ENCODE results near the gene LRIT1. TPM values are rescaled to one million over a fixed set of nuclear protein-coding genes. Genes with fewer than 3 reads are reported as not detected.

LRIT1 gene
- polyA plus RNA-seq, 1 donor (not counting 4 experiments of a cell fraction or from before 2014, with no cell fraction given) = not detected

DNA sequence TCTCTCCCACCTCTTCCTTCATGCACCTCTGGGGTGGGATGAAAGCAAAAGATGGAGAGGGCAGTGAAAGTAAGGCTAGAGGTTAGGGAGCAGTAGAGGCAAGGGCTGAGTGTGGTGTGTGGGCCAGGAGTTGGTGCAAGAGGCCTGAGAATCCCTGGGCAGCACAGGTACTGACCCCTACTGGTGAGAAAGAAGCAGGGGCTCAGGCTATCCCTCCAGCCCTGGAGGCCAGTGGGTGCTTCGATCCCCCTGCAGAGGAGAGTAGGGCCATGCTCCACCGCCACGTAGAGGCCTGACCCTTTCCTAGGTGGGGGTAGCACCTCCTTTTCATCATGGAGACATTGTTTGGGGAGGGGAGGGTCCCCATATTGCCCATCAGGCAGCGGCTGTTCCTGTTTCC is 37.2 kb downstream of the LRIT1 start:
- Histone ChIP-seq H3K27ac (ENCODE audit: control insufficient read depth, insufficient read depth, low read length) (no peak overlapping the region), H3K4me1 (ENCODE audit: control insufficient read depth, extremely low read depth, insufficient read depth, low read length) (no peaks in the 10 kb centered on the region), H3K4me3 (ENCODE audit: control insufficient read depth in 2 of 3, extremely low read depth in 1 of 3, insufficient read depth in 2 of 3, low read depth in 1 of 3, low read length in 3 of 3) (no peak overlapping the region), H2AFZ (ENCODE audit: control insufficient read depth, low read length) (no peak overlapping the region), H3K27me3 (ENCODE audit: control insufficient read depth, extremely low read depth, insufficient read depth, low read length) (peaks cover 4% of the 10 kb centered on the region), H3K9ac (ENCODE audit: control insufficient read depth, extremely low read depth, insufficient read depth, low read length) (no peak overlapping the region), H3K9me3 (ENCODE audit: control insufficient read depth, low read depth, low read length) (no peaks in the 10 kb centered on the region), H3K79me2 (ENCODE audit: control insufficient read depth, insufficient read depth, low read length) (no peaks in the 10 kb centered on the region), H4K20me1 (ENCODE audit: control insufficient read depth, extremely low read depth, insufficient read depth, low read length) (no peaks in the 10 kb centered on the region), H3K9me1 (ENCODE audit: control insufficient read depth, extremely low read depth, insufficient read depth, low read length) (no peaks in the 10 kb centered on the region), H3K4me2 (ENCODE audit: control insufficient read depth, extremely low read depth, insufficient read depth, low read depth, low read length) (no peak overlapping the region), H3K36me3 (ENCODE audit: control insufficient read depth in 2 of 2, extremely low read depth in 1 of 2, insufficient read depth in 2 of 2, low read length in 2 of 2) (no peaks in the 10 kb centered on the region)
- dilution Hi-C loops (cut with MboI; ENCODE audit: extremely low pct_ligation_motif_present, low sequenced_read_pairs) = loop anchor here (10.0 kb wide), 1 partner anchor 59 kb away; no protein-coding TSS in a partner anchor
- TF ChIP-seq, protein P1, sequence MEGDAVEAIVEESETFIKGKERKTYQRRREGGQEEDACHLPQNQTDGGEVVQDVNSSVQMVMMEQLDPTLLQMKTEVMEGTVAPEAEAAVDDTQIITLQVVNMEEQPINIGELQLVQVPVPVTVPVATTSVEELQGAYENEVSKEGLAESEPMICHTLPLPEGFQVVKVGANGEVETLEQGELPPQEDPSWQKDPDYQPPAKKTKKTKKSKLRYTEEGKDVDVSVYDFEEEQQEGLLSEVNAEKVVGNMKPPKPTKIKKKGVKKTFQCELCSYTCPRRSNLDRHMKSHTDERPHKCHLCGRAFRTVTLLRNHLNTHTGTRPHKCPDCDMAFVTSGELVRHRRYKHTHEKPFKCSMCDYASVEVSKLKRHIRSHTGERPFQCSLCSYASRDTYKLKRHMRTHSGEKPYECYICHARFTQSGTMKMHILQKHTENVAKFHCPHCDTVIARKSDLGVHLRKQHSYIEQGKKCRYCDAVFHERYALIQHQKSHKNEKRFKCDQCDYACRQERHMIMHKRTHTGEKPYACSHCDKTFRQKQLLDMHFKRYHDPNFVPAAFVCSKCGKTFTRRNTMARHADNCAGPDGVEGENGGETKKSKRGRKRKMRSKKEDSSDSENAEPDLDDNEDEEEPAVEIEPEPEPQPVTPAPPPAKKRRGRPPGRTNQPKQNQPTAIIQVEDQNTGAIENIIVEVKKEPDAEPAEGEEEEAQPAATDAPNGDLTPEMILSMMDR (optimal IDR thresholded peaks at IDR 0.05 in 1 of 3, IDR thresholded peaks at IDR 0.05 in 1 of 3, conservative IDR thresholded peaks at IDR 0.05 in 1 of 3; ENCODE audit: extremely low read depth in 1 of 3, insufficient read depth in 2 of 3, low read length in 3 of 3) = peak; percentile 61 to 81 (median 81)
- no peak for TF ChIP-seq EZH2 (IDR thresholded peaks at IDR 0.05; ENCODE audit: low read length)
- no peak for DNase-seq (ENCODE audit: low read depth, low spot score)
- FAIRE-seq = no peak

DNA sequence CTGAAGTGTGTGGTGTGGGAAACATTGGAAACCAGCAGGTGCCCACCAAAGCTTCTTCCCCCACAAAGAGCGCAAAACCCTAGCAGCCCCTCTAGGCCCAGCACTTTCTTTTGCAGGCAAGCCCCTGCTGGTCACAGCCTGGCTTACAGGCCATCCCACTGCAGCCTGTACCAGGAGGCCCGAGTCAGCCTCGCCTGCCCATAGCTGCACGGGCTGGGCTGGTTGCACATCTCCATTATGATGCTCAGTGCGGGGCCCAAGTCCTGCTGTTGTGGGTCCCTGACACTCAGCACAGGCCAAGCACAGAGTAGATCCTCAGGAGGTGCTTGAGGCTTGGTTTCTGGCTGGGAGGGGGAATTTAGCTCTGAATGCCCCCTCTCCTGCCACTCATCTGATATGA is 39.0 kb downstream of the LRIT1 start:
- no peaks in the 10 kb centered on the region for H3K36me3 ChIP-seq (ENCODE audit: control insufficient read depth in 2 of 2, extremely low read depth in 1 of 2, insufficient read depth in 2 of 2, low read length in 2 of 2)

More for the DNA sequence above, 39.0 kb downstream of the LRIT1 start:
- H3K4me2 ChIP-seq (ENCODE audit: control insufficient read depth, extremely low read depth, insufficient read depth, low read depth, low read length) = no peak overlapping the region
- dilution Hi-C loops (cut with MboI; ENCODE audit: extremely low pct_ligation_motif_present, low sequenced_read_pairs) = loop anchor here (10.0 kb wide), 1 partner anchor 58 kb away; no protein-coding TSS in a partner anchor
- TF ChIP-seq, protein P1 (optimal IDR thresholded peaks at IDR 0.05 in 1 of 3, IDR thresholded peaks at IDR 0.05 in 1 of 3, conservative IDR thresholded peaks at IDR 0.05 in 1 of 3; ENCODE audit: extremely low read depth in 1 of 3, insufficient read depth in 2 of 3, low read length in 3 of 3) = no peak
- no peaks in the 10 kb centered on the region for H3K4me1 ChIP-seq (ENCODE audit: control insufficient read depth, extremely low read depth, insufficient read depth, low read length)
- peaks cover 16% of the 10 kb centered on the region for H3K27me3 ChIP-seq (ENCODE audit: control insufficient read depth, extremely low read depth, insufficient read depth, low read length)
- DNase-seq (ENCODE audit: low read depth, low spot score) (no peak), FAIRE-seq (no peak)
- no peaks in the 10 kb centered on the region for H4K20me1 ChIP-seq (ENCODE audit: control insufficient read depth, extremely low read depth, insufficient read depth, low read length)
- H3K4me3 ChIP-seq (ENCODE audit: control insufficient read depth in 2 of 3, extremely low read depth in 1 of 3, insufficient read depth in 2 of 3, low read depth in 1 of 3, low read length in 3 of 3) = no peak overlapping the region
- no peaks in the 10 kb centered on the region for H3K79me2 ChIP-seq (ENCODE audit: control insufficient read depth, insufficient read depth, low read length)
- H2AFZ ChIP-seq (ENCODE audit: control insufficient read depth, low read length) = no peak overlapping the region
- no peak overlapping the region for H3K27ac ChIP-seq (ENCODE audit: control insufficient read depth, insufficient read depth, low read length)
- H3K9me3 ChIP-seq (ENCODE audit: control insufficient read depth, low read depth, low read length) = no peaks in the 10 kb centered on the region
- no peaks in the 10 kb centered on the region for H3K9me1 ChIP-seq (ENCODE audit: control insufficient read depth, extremely low read depth, insufficient read depth, low read length)
- no peak overlapping the region for H3K9ac ChIP-seq (ENCODE audit: control insufficient read depth, extremely low read depth, insufficient read depth, low read length)
